NCI-H1092 (cell line): Measurements from ENCODE around the gene TTC28.
"Not testable (repeated sequence)": the region's sequence is repeated elsewhere in the genome, so short reads cannot be mapped to it uniquely, and the experiment has no call there.

ENCODE experiments used
- DNase-seq: peaks from one replicate; lab custom pipeline; 2025; lab: John Stamatoyannopoulos, UW

Gene TTC28

GRCh38 chr22:28679611-28680287 is at the start of gene TTC28:
TTC28 (minus strand) TSS chr22:28679840; CDS start chr22:28679723, 117 bp downstream.
- DNase-seq: peak; percentile 83

GRCh38 chr22:28728621-28729313 is 49.1 kb upstream of the TTC28 start:
- DNase-seq: no peak

- no peak for DNase-seq
Observed at GRCh38 chr22:28728002-28728401, 48.4 kb upstream of the TTC28 start.

- no peak for DNase-seq
Observed at GRCh38 chr22:28718044-28718443, 38.4 kb upstream of the TTC28 start.

GRCh38 chr22:28716686-28717085 is 37.0 kb upstream of the TTC28 start:
- no peak for DNase-seq

- no peak for DNase-seq
Observed at GRCh38 chr22:28715611-28716010, 36.0 kb upstream of the TTC28 start.

- no peak for DNase-seq
Observed at GRCh38 chr22:28714043-28714628, 34.5 kb upstream of the TTC28 start.

- no peak for DNase-seq
Observed at GRCh38 chr22:28711820-28712777, 32.5 kb upstream of the TTC28 start.

GRCh38 chr22:28711341-28711740 is 31.7 kb upstream of the TTC28 start:
- no peak for DNase-seq

- DNase-seq: no peak
Observed at GRCh38 chr22:28710576-28711191, 31.0 kb upstream of the TTC28 start.

- DNase-seq: no peak
Observed at GRCh38 chr22:28710107-28710506, 30.5 kb upstream of the TTC28 start.

- DNase-seq: no peak
Observed at GRCh38 chr22:28706845-28707244, 27.2 kb upstream of the TTC28 start.

- DNase-seq: no peak
Observed at GRCh38 chr22:28703436-28703835, 23.8 kb upstream of the TTC28 start.

GRCh38 chr22:28702891-28703290 is 23.3 kb upstream of the TTC28 start:
- no peak for DNase-seq

- not testable (repeated sequence) for DNase-seq
Observed at GRCh38 chr22:28693041-28693760, 13.6 kb upstream of the TTC28 start.

- not testable (repeated sequence) for DNase-seq
Observed at GRCh38 chr22:28689796-28690195, 10.2 kb upstream of the TTC28 start.

- not testable (repeated sequence) for DNase-seq
Observed at GRCh38 chr22:28682966-28683365, 3.3 kb upstream of the TTC28 start.

GRCh38 chr22:28680813-28681490 is 1.3 kb upstream of the TTC28 start:
- not testable (repeated sequence) for DNase-seq

- peak; percentile 18 for DNase-seq
Observed at GRCh38 chr22:28678778-28679610, 646 bp downstream of the TTC28 start.
